ENCODE data around the gene KATNA1. TPM values are rescaled to one million over a fixed set of nuclear protein-coding genes. Genes with fewer than 3 reads are reported as not detected.
A peak's percentile ranks its signal among the peaks of the same experiment; 100 is the strongest.

Gene KATNA1
- total and polyA plus RNA-seq, 9 of the 15 experiments (the other 6 are each of a cell fraction or from before 2014, with no cell fraction given), result 22.5 to 76.9 (median 45.0) TPM

DNA sequence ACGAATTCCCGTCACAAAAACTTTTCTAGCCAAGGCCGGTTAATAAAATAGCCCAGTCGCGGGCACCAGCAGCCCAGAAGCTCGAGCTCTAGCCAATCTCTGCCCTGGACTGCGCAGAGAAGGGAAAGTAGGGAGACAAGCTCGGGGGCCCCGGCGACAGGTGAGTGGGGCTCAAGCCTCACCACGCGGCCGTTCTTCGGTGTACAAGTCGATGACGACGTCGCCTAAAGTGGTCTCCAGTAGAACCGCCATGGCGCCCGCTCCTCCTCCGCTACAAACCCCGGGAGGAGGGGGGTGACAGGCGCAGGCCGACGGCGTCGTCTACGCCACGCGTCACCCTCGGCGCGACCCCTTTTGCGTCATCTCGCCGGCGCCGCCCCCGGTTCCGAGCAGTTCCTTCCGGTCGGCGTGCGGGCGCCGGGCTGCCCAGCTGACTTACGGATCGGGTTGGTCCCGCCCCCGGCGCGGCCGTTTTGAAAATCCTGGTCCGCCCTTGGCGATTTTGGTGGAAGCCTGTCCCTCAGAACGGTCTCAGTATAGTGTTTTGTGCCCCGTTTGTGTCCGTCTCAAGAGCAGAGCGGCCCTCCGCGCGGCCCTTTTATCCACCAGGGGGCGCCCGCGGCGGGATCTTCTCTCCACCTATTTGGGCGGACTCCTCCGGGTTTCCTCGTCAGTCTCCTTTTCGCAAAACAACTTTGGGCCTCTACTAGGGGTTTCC, 102.6 kb downstream of the KATNA1 start, which contains the start of gene PPIL4:
Gene PPIL4, minus strand, starts transcription at position 290 of the 718 bp plus-strand sequence. Its CDS starts 38 bp downstream, at position 252.
- intact Hi-C loops (cut with micrococcal nuclease) (loop anchor here (2.0 to 5.0 kb wide), 2 partner anchors 103 to 171 kb away; partner anchors contain the start of genes KATNA1 and LATS1), in situ Hi-C loops (cut with MboI) (no loop called here)
- no peaks in the 10 kb centered on the region for H3K27me3 ChIP-seq (ENCODE audit: control insufficient read depth in 2 of 2, insufficient read depth in 2 of 2, low read length in 2 of 2)
- peak within 1 kb of the TSS; percentile 94 for H3K27ac ChIP-seq (ENCODE audit: extremely low read depth, low read depth, low read length)
- H3K4me3 ChIP-seq, result peak within 1 kb of the TSS; percentile 97
- H3K4me1 ChIP-seq (replicated peaks in 1 of 2; ENCODE audit: control insufficient read depth in 2 of 2, insufficient read depth in 2 of 2, low read length in 2 of 2), result peaks cover 13 to 14% of the 10 kb centered on the region in 2 experiments; a peak in 4 of 5 replicates
- POLR2A ChIA-PET, result interaction anchor here (0.5 to 4.4 kb wide), 15 partner anchors 8 to 210 kb away, joined by 3 to 34 read pairs (median 5); partner anchors contain the start of genes GINM1 and LATS1
- peaks cover 13% of the 10 kb centered on the region for H4K20me1 ChIP-seq (replicated peaks; ENCODE audit: control insufficient read depth, insufficient read depth, low read length)
- peak within 1 kb of the TSS; percentile 95 for H2AFZ ChIP-seq (ENCODE audit: low read depth, low read length)
- H3K9ac ChIP-seq (ENCODE audit: insufficient read depth in 1 of 2, low read depth in 2 of 2, low read length in 2 of 2), result peak within 1 kb of the TSS; percentile 96 to 98
- H3K9me3 ChIP-seq (replicated peaks; ENCODE audit: control insufficient read depth, insufficient read depth, low read depth, low read length), result no peaks in the 10 kb centered on the region; the same call in 1 of the 2 replicates
- peak; percentile 95 to 98 (median 96) for DNase-seq (ENCODE audit: extremely low read depth in 1 of 4, low spot score in 3 of 4)
- FAIRE-seq, result peak; percentile 59
- 2% methylated on average over 70 of the region's 71 CpGs for WGBS (ENCODE audit: insufficient coverage, low coverage, missing lambda C conversion rate)
- peak within 1 kb of the TSS; percentile 100 for H3K4me2 ChIP-seq (ENCODE audit: insufficient read depth, low read length)
- H3K9me1 ChIP-seq (ENCODE audit: control insufficient read depth, insufficient read depth, low read length), result no peaks in the 10 kb centered on the region
- H3K36me3 ChIP-seq (ENCODE audit: control insufficient read depth, insufficient read depth, low read length), result peaks cover 13% of the 10 kb centered on the region; the same call in 2 of the 3 replicates
- CTCF ChIA-PET (ENCODE audit: low intra/inter-chr PET ratio), result interaction anchor here (0.6 to 1.1 kb wide), 2 partner anchors 97 to 200 kb away, joined by 3 to 4 read pairs; partner anchors contain the start of gene NUP43
- peak; percentile 90 for ATAC-seq
- no TSS peak for BruUV-seq (replicated peaks)
- H3K79me2 ChIP-seq (ENCODE audit: control insufficient read depth, insufficient read depth, low read length), result peaks cover 49% of the 10 kb centered on the region
- TF ChIP-seq NUFIP1 (IDR thresholded peaks at IDR 0.05; ENCODE audit: partially characterized antibody), result no peak
- TF ChIP-seq TAF15 (IDR thresholded peaks at IDR 0.05; ENCODE audit: low read depth, low read length), result no peak
- TF ChIP-seq RAD51 (IDR thresholded peaks at IDR 0.05; ENCODE audit: borderline replicate concordance, low read depth), result peak; percentile 49; the same call in 1 of the 2 replicates
- peak; percentile 38; the same call in 1 of the 2 replicates for TF ChIP-seq MYBL2 (IDR thresholded peaks at IDR 0.05; ENCODE audit: low read depth)
- no peak for TF ChIP-seq MYBL2 (CRISPR knock-in tag; IDR thresholded peaks at IDR 0.05; ENCODE audit: borderline replicate concordance)
- TF ChIP-seq, protein P1, sequence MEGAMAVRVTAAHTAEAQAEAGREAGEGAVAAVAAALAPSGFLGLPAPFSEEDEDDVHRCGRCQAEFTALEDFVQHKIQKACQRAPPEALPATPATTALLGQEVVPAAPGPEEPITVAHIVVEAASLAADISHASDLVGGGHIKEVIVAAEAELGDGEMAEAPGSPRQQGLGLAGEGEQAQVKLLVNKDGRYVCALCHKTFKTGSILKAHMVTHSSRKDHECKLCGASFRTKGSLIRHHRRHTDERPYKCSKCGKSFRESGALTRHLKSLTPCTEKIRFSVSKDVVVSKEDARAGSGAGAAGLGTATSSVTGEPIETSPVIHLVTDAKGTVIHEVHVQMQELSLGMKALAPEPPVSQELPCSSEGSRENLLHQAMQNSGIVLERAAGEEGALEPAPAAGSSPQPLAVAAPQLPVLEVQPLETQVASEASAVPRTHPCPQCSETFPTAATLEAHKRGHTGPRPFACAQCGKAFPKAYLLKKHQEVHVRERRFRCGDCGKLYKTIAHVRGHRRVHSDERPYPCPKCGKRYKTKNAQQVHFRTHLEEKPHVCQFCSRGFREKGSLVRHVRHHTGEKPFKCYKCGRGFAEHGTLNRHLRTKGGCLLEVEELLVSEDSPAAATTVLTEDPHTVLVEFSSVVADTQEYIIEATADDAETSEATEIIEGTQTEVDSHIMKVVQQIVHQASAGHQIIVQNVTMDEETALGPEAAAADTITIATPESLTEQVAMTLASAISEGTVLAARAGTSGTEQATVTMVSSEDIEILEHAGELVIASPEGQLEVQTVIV (CRISPR knock-in tag; IDR thresholded peaks at IDR 0.05; ENCODE audit: borderline replicate concordance), result peak; percentile 33; the same call in 1 of the 2 replicates
- no peak for TF ChIP-seq ZNF75A (CRISPR knock-in tag; IDR thresholded peaks at IDR 0.05)
- no peak for TF ChIP-seq ZNF41 (CRISPR knock-in tag; conservative IDR thresholded peaks at IDR 0.05)
- TF ChIP-seq, protein P2, sequence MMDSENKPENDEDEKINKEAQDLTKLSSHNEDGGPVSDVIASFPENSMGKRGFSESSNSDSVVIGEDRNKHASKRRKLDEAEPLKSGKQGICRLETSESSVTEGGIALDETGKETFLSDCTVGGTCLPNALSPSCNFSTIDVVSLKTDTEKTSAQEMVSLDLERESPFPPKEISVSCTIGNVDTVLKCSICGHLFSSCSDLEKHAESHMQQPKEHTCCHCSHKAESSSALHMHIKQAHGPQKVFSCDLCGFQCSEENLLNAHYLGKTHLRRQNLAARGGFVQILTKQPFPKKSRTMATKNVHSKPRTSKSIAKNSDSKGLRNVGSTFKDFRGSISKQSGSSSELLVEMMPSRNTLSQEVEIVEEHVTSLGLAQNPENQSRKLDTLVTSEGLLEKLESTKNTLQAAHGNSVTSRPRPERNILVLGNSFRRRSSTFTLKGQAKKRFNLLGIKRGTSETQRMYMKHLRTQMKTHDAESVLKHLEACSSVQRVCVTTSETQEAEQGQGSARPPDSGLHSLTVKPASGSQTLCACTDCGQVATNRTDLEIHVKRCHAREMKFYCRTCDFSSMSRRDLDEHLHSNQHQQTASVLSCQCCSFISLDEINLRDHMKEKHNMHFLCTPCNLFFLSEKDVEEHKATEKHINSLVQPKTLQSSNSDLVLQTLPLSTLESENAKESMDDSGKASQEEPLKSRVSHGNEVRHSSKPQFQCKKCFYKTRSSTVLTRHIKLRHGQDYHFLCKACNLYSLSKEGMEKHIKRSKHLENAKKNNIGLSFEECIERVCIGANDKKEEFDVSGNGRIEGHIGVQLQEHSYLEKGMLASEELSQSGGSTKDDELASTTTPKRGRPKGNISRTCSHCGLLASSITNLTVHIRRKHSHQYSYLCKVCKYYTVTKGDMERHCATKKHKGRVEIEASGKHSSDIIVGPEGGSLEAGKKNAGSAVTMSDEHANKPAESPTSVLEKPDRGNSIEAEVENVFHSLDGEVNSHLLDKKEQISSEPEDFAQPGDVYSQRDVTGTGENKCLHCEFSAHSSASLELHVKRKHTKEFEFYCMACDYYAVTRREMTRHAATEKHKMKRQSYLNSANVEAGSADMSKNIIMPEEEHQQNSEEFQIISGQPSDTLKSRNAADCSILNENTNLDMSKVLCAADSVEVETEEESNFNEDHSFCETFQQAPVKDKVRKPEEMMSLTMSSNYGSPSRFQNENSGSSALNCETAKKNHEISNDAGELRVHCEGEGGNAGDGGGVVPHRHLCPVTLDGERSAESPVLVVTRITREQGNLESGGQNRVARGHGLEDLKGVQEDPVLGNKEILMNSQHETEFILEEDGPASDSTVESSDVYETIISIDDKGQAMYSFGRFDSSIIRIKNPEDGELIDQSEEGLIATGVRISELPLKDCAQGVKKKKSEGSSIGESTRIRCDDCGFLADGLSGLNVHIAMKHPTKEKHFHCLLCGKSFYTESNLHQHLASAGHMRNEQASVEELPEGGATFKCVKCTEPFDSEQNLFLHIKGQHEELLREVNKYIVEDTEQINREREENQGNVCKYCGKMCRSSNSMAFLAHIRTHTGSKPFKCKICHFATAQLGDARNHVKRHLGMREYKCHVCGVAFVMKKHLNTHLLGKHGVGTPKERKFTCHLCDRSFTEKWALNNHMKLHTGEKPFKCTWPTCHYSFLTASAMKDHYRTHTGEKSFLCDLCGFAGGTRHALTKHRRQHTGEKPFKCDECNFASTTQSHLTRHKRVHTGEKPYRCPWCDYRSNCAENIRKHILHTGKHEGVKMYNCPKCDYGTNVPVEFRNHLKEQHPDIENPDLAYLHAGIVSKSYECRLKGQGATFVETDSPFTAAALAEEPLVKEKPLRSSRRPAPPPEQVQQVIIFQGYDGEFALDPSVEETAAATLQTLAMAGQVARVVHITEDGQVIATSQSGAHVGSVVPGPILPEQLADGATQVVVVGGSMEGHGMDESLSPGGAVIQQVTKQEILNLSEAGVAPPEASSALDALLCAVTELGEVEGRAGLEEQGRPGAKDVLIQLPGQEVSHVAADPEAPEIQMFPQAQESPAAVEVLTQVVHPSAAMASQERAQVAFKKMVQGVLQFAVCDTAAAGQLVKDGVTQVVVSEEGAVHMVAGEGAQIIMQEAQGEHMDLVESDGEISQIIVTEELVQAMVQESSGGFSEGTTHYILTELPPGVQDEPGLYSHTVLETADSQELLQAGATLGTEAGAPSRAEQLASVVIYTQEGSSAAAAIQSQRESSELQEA (IDR thresholded peaks at IDR 0.05; ENCODE audit: low read depth), result no peak
